ENCODE data around the gene SERPINB6.

GRCh38 chr6:3006476-3006875 is 35.1 kb upstream of the SERPINB6 start:
- no peak for TF ChIP-seq POLR2A (IDR thresholded peaks at IDR 0.05; ENCODE audit: low read depth, low read length)
- no peak for TF ChIP-seq POLR2AphosphoS5 (IDR thresholded peaks at IDR 0.05; ENCODE audit: low read depth, low read length)
